NCI-H774 (cell line): Measurements from ENCODE around the gene HSFY1.
"Not testable (repeated sequence)": the region's sequence is repeated elsewhere in the genome, so short reads cannot be mapped to it uniquely, and the experiment has no call there.

Experiments
- DNase-seq: peaks from one replicate; lab custom pipeline; 2025; lab: John Stamatoyannopoulos, UW

HSFY1 gene

GRCh38 chrY:18546420-18546819 lies at the start of gene HSFY1:
TSS of gene HSFY1 (plus strand) at chrY:18546720. CDS start at chrY:18546788, 68 bp downstream.
- not testable (repeated sequence) for DNase-seq

GRCh38 chrY:18504266-18504665 lies 42.3 kb upstream of the HSFY1 start:
- DNase-seq = not testable (repeated sequence)

- not testable (repeated sequence) for DNase-seq
Observed at GRCh38 chrY:18530995-18531655, 15.4 kb upstream of the HSFY1 start.

- DNase-seq = not testable (repeated sequence)
Observed at GRCh38 chrY:18538952-18539351, 7.6 kb upstream of the HSFY1 start.

GRCh38 chrY:18553132-18553531 lies 6.6 kb downstream of the HSFY1 start:
- not testable (repeated sequence) for DNase-seq

- not testable (repeated sequence) for DNase-seq
Observed at GRCh38 chrY:18565915-18566314, 19.4 kb downstream of the HSFY1 start.
